Measurements from ENCODE around the gene SDR9C7.
"Not testable (repeated sequence)": the region's sequence is repeated elsewhere in the genome, so short reads cannot be mapped to it uniquely, and the experiment has no call there.

SDR9C7 gene

GRCh38 chr12:56933826-56934625, at the start of gene SDR9C7:
SDR9C7 (minus strand) TSS chr12:56934408; CDS start chr12:56934261, 147 bp downstream.
- DNase-seq (ENCODE audit: low read depth in 2 of 3, low spot score in 2 of 3) = no peak

- no peak for DNase-seq (ENCODE audit: low read depth in 2 of 3, low spot score in 2 of 3)
Observed at GRCh38 chr12:56983386-56983785, 49.2 kb upstream of the SDR9C7 start.

DNA sequence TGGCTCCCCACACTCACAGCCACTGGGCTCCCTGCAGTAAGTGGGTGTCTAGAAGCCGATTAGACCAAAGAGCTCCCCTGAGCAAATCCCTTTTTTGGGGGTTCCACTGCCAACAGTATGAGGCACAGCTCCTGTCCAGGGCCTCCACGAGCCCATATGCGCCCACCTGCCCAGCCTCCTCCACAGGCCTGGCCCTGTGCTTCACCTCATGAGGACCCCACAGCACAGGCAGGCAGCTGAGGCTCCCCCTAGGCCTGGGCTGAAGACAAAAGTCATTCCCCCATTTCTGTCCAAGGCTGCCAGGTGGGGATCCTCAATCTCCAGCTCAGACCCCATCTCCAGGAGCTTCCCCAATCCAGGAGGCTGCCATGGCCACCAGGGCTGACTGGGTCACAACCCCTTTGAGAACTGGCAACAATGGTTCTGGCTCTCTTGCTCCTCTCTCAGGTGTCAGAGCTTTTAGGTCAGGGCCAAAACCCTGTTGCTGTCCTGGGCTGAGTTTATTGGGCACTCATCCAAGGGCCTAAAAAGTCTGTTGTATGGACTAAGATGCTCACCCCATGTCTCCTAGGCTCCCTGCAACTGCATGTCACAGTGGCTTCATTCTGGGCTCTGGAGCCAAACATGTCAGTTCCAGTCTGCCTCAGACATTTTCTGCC, 48.5 kb upstream of the SDR9C7 start:
- not testable (repeated sequence) for DNase-seq (ENCODE audit: low read depth in 2 of 3, low spot score in 2 of 3)

- no peak for DNase-seq (ENCODE audit: low read depth in 2 of 3, low spot score in 2 of 3)
Observed at GRCh38 chr12:56980941-56981530, 46.8 kb upstream of the SDR9C7 start.

DNA sequence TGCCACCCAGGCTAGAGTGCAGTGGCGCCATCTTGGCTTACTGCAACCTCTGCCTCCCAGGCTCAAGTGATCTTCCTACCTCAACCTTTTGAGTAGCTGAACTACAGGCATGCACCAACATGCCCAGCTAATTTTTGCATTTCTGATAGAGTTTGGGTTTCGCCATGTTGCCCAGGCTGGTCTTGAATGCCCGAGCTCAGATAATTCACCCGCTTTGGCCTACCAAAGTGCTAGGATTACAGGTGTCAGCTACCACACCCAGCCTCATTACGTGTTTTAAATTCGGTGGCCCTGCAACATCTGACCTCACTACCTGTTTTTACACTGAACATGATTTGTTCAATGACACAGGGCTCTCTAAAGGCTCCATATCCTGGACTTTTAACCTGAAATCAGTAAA, 46.1 kb upstream of the SDR9C7 start:
- no peak for DNase-seq (ENCODE audit: low read depth in 2 of 3, low spot score in 2 of 3)

DNA sequence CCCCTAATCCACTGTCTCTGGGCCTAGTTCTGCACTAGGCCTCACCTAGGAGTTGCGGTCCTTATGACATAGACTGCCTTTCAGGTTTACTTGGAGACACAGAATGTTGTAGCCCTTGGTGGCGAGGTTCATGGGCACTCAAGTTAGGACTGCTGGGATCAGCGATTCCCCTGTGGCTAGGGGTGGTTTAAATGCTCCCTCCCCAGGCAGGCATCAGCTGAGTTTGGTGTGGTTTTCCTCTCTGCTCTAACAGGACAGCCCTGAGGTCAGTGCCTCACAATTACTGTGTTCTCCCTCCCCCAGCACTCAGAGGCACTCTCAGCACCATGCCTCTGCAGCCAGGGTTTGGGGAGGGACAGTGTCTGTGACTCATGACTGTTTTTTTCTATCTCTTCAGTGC, 45.4 kb upstream of the SDR9C7 start:
- DNase-seq (ENCODE audit: low read depth in 2 of 3, low spot score in 2 of 3) = no peak

GRCh38 chr12:56978397-56979138, 44.4 kb upstream of the SDR9C7 start:
- no peak for DNase-seq (ENCODE audit: low read depth in 2 of 3, low spot score in 2 of 3)

DNA sequence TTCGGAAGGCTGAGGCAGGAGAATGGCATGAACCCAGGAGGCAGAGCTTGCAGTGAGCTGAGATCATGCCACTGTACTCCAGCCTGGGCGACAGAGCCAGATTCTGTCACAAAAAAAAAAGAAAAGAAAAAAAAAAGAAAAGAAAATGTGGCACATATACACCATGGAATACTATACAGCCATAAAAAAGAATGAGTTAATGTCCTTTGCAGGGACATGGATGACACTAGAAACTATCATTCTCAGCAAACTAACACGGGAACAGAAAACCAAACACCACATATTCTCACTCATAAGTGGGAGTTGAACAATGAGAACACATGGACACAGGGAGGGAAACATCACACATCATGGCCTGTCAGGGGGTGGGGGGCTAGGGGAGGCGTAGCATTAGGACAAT, 43.2 kb upstream of the SDR9C7 start:
- DNase-seq (ENCODE audit: low read depth in 2 of 3, low spot score in 2 of 3) = not testable (repeated sequence)

- not testable (repeated sequence) for DNase-seq (ENCODE audit: low read depth in 2 of 3, low spot score in 2 of 3)
Observed at GRCh38 chr12:56974224-56974623, 40.0 kb upstream of the SDR9C7 start.

DNA sequence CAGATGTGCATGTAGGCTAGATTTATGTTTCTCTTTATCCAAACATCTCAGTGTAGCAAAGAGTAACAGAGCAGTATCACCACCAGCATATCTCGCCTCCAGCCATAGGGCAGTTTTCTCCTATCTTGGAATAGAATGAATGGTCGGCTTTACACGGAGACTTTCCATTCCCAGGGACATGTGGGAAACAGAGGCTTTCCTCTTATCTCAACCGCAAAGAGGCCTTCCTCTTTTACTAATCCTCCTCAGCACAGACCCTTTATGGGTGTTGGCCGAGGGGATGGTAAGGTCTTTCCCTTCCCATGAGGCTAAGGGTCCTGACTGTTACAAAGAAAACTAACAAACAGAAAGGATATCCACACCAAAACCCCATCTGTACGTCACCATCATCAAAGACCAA, 34.7 kb upstream of the SDR9C7 start:
- DNase-seq (ENCODE audit: low read depth in 2 of 3, low spot score in 2 of 3) = not testable (repeated sequence)

GRCh38 chr12:56965997-56966642, 31.9 kb upstream of the SDR9C7 start:
- DNase-seq (ENCODE audit: low read depth in 2 of 3, low spot score in 2 of 3) = not testable (repeated sequence)

- not testable (repeated sequence) for DNase-seq (ENCODE audit: low read depth in 2 of 3, low spot score in 2 of 3)
Observed at GRCh38 chr12:56965124-56965523, 30.9 kb upstream of the SDR9C7 start.

DNA sequence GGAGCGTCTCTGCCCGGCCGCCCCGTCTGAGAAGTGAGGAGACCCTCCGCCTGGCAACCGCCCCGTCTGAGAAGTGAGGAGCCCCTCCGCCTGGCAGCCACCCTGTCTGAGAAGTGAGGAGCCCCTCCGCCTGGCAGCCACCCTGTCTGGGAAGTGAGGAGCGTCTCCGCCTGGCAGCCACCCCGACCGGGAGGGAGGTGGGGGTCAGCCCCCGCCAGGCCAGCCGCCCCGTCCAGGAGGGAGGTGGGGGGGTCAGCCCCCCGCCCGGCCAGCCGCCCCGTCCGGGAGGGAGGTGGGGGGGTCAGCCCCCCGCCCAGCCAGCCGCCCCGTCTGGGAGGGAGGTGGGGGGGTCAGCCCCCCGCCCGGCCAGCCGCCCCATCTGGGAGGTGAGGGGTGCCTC, 29.3 kb upstream of the SDR9C7 start:
- not testable (repeated sequence) for DNase-seq (ENCODE audit: low read depth in 2 of 3, low spot score in 2 of 3)

- not testable (repeated sequence) for DNase-seq (ENCODE audit: low read depth in 2 of 3, low spot score in 2 of 3)
Observed at GRCh38 chr12:56962247-56962646, 28.0 kb upstream of the SDR9C7 start.

GRCh38 chr12:56958422-56958821, 24.2 kb upstream of the SDR9C7 start:
- no peak for DNase-seq (ENCODE audit: low read depth in 2 of 3, low spot score in 2 of 3)

- no peak for DNase-seq (ENCODE audit: low read depth in 2 of 3, low spot score in 2 of 3)
Observed at GRCh38 chr12:56957229-56958052, 23.2 kb upstream of the SDR9C7 start, which contains the start of gene RDH16. RDH16 (minus strand) TSS chr12:56957608; CDS start chr12:56957462, 146 bp downstream.

DNA sequence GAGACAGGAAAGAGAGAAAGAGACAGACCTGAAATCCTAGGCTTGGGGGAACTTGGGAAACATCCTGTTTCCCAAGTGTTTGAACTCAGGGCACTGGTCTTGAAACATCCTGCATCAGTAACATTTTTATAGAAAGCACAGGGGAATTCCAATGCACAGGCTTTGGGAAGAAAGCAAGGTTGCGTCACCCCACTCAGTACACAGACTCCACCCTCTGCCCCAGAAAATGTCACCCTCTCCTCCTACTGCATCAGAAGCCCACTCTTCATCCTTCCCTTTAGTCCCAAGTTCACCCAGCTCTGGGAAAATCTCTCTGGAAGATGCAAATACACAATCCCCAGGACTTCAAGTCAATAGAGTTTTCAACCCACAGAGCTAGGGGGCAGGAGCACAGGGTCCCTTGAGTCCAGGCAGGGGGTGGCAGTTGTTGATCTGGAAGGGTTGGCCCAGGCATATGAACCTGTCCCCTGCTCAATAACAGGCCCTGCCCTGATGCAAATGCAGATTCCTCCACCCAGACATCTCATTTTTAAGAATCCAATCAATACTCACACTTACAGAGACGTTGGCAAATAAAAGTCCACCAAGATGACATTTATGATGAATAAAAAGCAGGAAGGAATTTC, 21.5 kb upstream of the SDR9C7 start:
- DNase-seq (ENCODE audit: low read depth in 2 of 3, low spot score in 2 of 3) = no peak

GRCh38 chr12:56954958-56955355, 20.7 kb upstream of the SDR9C7 start:
- DNase-seq (ENCODE audit: low read depth in 2 of 3, low spot score in 2 of 3) = no peak

All from activated CD8-positive, alpha-beta memory T cell treated with anti-CD3 and anti-CD28 coated beads for 48 hours (primary cell).